HEK293 (cell line): ENCODE data around the gene WWOX.

Experiments used
- CTCF ChIA-PET: fragments of 350-600 bp; formaldehyde crosslinking; extraction: SDS; loops from one replicate; lab custom pipeline; 2021; ENCODE audit warnings: antibody characterized with exemption; lab: Yijun Ruan, JAX
- POLR2A ChIA-PET: fragments of 300-600 bp; formaldehyde crosslinking; extraction: SDS; loops from one replicate; lab custom pipeline; 2020; ENCODE audit warnings: antibody characterized with exemption, inconsistent platforms; lab: Yijun Ruan, JAX
- H3K27ac ChIP-seq: fragments of 200-500 bp; sonication (Bioruptor generic); 2 replicates; pipeline ENCODE4 v1.5.1; 2014; ENCODE audit warnings: low read depth, low read length, control low read depth, inconsistent platforms; ENCODE audit errors: extremely low read depth
- H3K36me3 ChIP-seq, 2 experiments: fragments of 200-500 bp in 1 of 2; sonication (Bioruptor generic) in 1 of 2; 1 replicate in 1 of 2; 2 replicates in 1 of 2; pipeline ENCODE4 v1.5.1; 2014 to 2017; ENCODE audit warnings: inconsistent platforms in 2 of 2, low read length in 2 of 2; ENCODE audit not compliant: control insufficient read depth in 2 of 2, insufficient read depth in 1 of 2
- H3K4me1 ChIP-seq: fragments of 200-500 bp; sonication (Bioruptor generic); 2 replicates; pipeline ENCODE4 v1.5.1; 2014; ENCODE audit warnings: mild to moderate bottlenecking, low read length, inconsistent platforms; ENCODE audit not compliant: control insufficient read depth, insufficient read depth
- H3K4me3 ChIP-seq: 2 replicates; pipeline ENCODE4 v1.5.1; 2011; ENCODE audit warnings: low read depth, mild to moderate bottlenecking, control low read depth, low read length, moderate library complexity
- H3K9me3 ChIP-seq: fragments of 200-500 bp; sonication (Bioruptor generic); 2 replicates; pipeline ENCODE4 v1.5.1; 2014; ENCODE audit warnings: low read depth, low read length, inconsistent platforms; ENCODE audit not compliant: control insufficient read depth, insufficient read depth
- EGR2 ChIP-seq: fragments of 450-650 bp; formaldehyde crosslinking; IDR thresholded peaks from 2 replicates; pipeline ENCODE4 v1.5.1; 2016; ENCODE audit warnings: low read depth, missing biosample characterization, missing genetic modification characterization
- GLIS1 ChIP-seq: fragments of 450-650 bp; formaldehyde crosslinking; IDR thresholded peaks from 2 replicates; pipeline ENCODE4 v1.5.1; 2016; ENCODE audit warnings: missing biosample characterization, missing genetic modification characterization
- MEIS1 ChIP-seq: sonication (generic); formaldehyde crosslinking; IDR thresholded peaks from 2 replicates; pipeline ENCODE4 v1.8.1; 2022; ENCODE audit warnings: missing genetic modification reagents, mild to moderate bottlenecking, borderline replicate concordance
- PATZ1 ChIP-seq: fragments of 450-650 bp; formaldehyde crosslinking; IDR thresholded peaks from 2 replicates; pipeline ENCODE4 v1.5.1; 2016; ENCODE audit warnings: missing biosample characterization, missing genetic modification characterization
- SP7 ChIP-seq: fragments of 450-650 bp; formaldehyde crosslinking; IDR thresholded peaks from 2 replicates; pipeline ENCODE4 v1.5.1; 2016; ENCODE audit warnings: missing biosample characterization, missing genetic modification characterization
- ZBTB6 ChIP-seq: fragments of 450-650 bp; formaldehyde crosslinking; IDR thresholded peaks from 2 replicates; pipeline ENCODE4 v1.5.1; 2017; ENCODE audit warnings: missing biosample characterization, missing genetic modification characterization
- ZBTB8A ChIP-seq: fragments of 450-650 bp; formaldehyde crosslinking; IDR thresholded peaks from 2 replicates; pipeline ENCODE4 v1.5.1; 2016; ENCODE audit warnings: missing biosample characterization, missing genetic modification characterization
- ZFP69B ChIP-seq: fragments of 450-650 bp; formaldehyde crosslinking; IDR thresholded peaks from 2 replicates; pipeline ENCODE4 v1.5.1; 2016; ENCODE audit warnings: missing biosample characterization, missing genetic modification characterization
- ZNF121 ChIP-seq: fragments of 450-650 bp; formaldehyde crosslinking; IDR thresholded peaks from 2 replicates; pipeline ENCODE4 v1.5.1; 2016; ENCODE audit warnings: missing biosample characterization, missing genetic modification characterization
- ZNF155 ChIP-seq: fragments of 450-650 bp; formaldehyde crosslinking; IDR thresholded peaks from 2 replicates; pipeline ENCODE4 v1.5.1; 2016; ENCODE audit warnings: missing biosample characterization, missing genetic modification characterization
- ZNF214 ChIP-seq: fragments of 450-650 bp; formaldehyde crosslinking; IDR thresholded peaks from 2 replicates; pipeline ENCODE4 v1.5.1; 2017; ENCODE audit warnings: missing biosample characterization, mild to moderate bottlenecking, missing genetic modification characterization, borderline replicate concordance
- ZNF274 ChIP-seq, 2 experiments: fragments of 200-500 bp in 1 of 2; fragments of 450-650 bp in 1 of 2; sonication (Bioruptor generic) in 1 of 2; formaldehyde crosslinking in 1 of 2; IDR thresholded peaks; 2 replicates each; pipeline versions ENCODE4 v1.5.1 to v1.6.1; 2014 to 2016; ENCODE audit warnings: borderline replicate concordance in 1 of 2, inconsistent platforms in 1 of 2, low read length in 1 of 2, missing biosample characterization in 1 of 2, missing genetic modification characterization in 1 of 2
- ZNF311 ChIP-seq: fragments of 450-650 bp; formaldehyde crosslinking; IDR thresholded peaks from 2 replicates; pipeline ENCODE4 v1.5.1; 2017; ENCODE audit warnings: missing biosample characterization, missing genetic modification characterization, borderline replicate concordance
- ZNF350 ChIP-seq: fragments of 450-650 bp; formaldehyde crosslinking; IDR thresholded peaks from 2 replicates; pipeline ENCODE4 v1.5.0; 2017; ENCODE audit warnings: missing biosample characterization, mild to moderate bottlenecking, missing genetic modification characterization
- ZNF560 ChIP-seq: fragments of 450-650 bp; formaldehyde crosslinking; IDR thresholded peaks from 2 replicates; pipeline ENCODE4 v1.5.1; 2017; ENCODE audit warnings: missing biosample characterization, missing genetic modification characterization, borderline replicate concordance
- ZNF571 ChIP-seq: fragments of 450-650 bp; formaldehyde crosslinking; IDR thresholded peaks from 2 replicates; pipeline ENCODE4 v1.5.0; 2017; ENCODE audit warnings: missing biosample characterization, missing genetic modification characterization
- ZNF623 ChIP-seq: fragments of 450-650 bp; formaldehyde crosslinking; IDR thresholded peaks from 2 replicates; pipeline ENCODE4 v1.5.1; 2016; ENCODE audit warnings: missing biosample characterization, missing genetic modification characterization
- ZNF692 ChIP-seq: fragments of 450-650 bp; formaldehyde crosslinking; IDR thresholded peaks from 2 replicates; pipeline ENCODE4 v1.5.1; 2016; ENCODE audit warnings: missing biosample characterization, missing genetic modification characterization

WWOX gene

GRCh38 chr16:78213751-78214150 is 114.3 kb downstream of the WWOX start:
- TF ChIP-seq GLIS1 (no peak), ZNF350 (tag by site-specific recombination) (no peak)
- H3K9me3 ChIP-seq, result no peaks in the 10 kb centered on the region
- H3K36me3 ChIP-seq, result no peaks in the 10 kb centered on the region
- H3K27ac ChIP-seq, result no peak overlapping the region
- H3K4me1 ChIP-seq, result no peaks in the 10 kb centered on the region
- POLR2A ChIA-PET, result no interaction called here
- H3K4me3 ChIP-seq, result no peak overlapping the region
- CTCF ChIA-PET, result no interaction called here

GRCh38 chr16:78215222-78215621 is 115.8 kb downstream of the WWOX start:
- no peak overlapping the region for H3K4me3 ChIP-seq
- H3K4me1 ChIP-seq, result no peaks in the 10 kb centered on the region
- ChIA-PET POLR2A (no interaction called here), CTCF (no interaction called here)
- TF ChIP-seq ZNF560 (tag by site-specific recombination), result no peak
- no peaks in the 10 kb centered on the region for H3K9me3 ChIP-seq
- no peak overlapping the region for H3K27ac ChIP-seq
- H3K36me3 ChIP-seq, result no peaks in the 10 kb centered on the region

- Histone ChIP-seq H3K27ac (no peak overlapping the region), H3K4me3 (no peak overlapping the region), H3K9me3 (no peaks in the 10 kb centered on the region), H3K4me1 (no peaks in the 10 kb centered on the region), H3K36me3 (no peaks in the 10 kb centered on the region)
- POLR2A ChIA-PET, result no interaction called here
- TF ChIP-seq EGR2 (tag by site-specific recombination) (no peak), ZNF121 (tag by site-specific recombination) (no peak), ZNF571 (tag by site-specific recombination) (no peak), SP7 (tag by site-specific recombination) (no peak), ZFP69B (tag by site-specific recombination) (no peak), ZNF155 (tag by site-specific recombination) (no peak)
- CTCF ChIA-PET, result no interaction called here
Observed at GRCh38 chr16:78216166-78216745, 116.8 kb downstream of the WWOX start.

GRCh38 chr16:78217276-78217675 is 117.8 kb downstream of the WWOX start:
- no peak overlapping the region for H3K27ac ChIP-seq
- CTCF ChIA-PET, result no interaction called here
- POLR2A ChIA-PET, result no interaction called here
- H3K9me3 ChIP-seq, result no peaks in the 10 kb centered on the region
- H3K36me3 ChIP-seq, result no peaks in the 10 kb centered on the region
- TF ChIP-seq ZBTB6, result no peak
- no peak for TF ChIP-seq MEIS1 (CRISPR knock-in tag)
- TF ChIP-seq ZNF274 (IDR thresholded peaks at IDR 0.05; ENCODE audit: low read length), result no peak
- no peak for TF ChIP-seq ZNF274 (tag by site-specific recombination; IDR thresholded peaks at IDR 0.05; ENCODE audit: borderline replicate concordance)
- no peak for TF ChIP-seq ZNF214 (tag by site-specific recombination)
- no peak for TF ChIP-seq ZNF311
- TF ChIP-seq ZBTB8A (tag by site-specific recombination), result no peak
- TF ChIP-seq ZFP69B (tag by site-specific recombination), result no peak
- TF ChIP-seq ZNF623 (tag by site-specific recombination), result no peak
- no peak for TF ChIP-seq ZNF692 (tag by site-specific recombination)
- no peak for TF ChIP-seq PATZ1
- no peak for TF ChIP-seq EGR2 (tag by site-specific recombination)
- no peaks in the 10 kb centered on the region for H3K4me1 ChIP-seq
- H3K4me3 ChIP-seq, result no peak overlapping the region
